ENCODE data around the gene C7orf25.

- TF ChIP-seq SUZ12 (IDR thresholded peaks at IDR 0.05) (no peak), SP1 (IDR thresholded peaks at IDR 0.05) (no peak), ARNT (IDR thresholded peaks at IDR 0.05) (no peak), BHLHE40 (IDR thresholded peaks at IDR 0.05; ENCODE audit: borderline replicate concordance) (no peak), FOXM1 (IDR thresholded peaks at IDR 0.05; ENCODE audit: borderline replicate concordance) (no peak), LEF1 (IDR thresholded peaks at IDR 0.05; ENCODE audit: borderline replicate concordance) (no peak), FOXK2 (IDR thresholded peaks at IDR 0.05) (no peak), ZNF384 (IDR thresholded peaks at IDR 0.05) (no peak), NFRKB (IDR thresholded peaks at IDR 0.05) (no peak), L3MBTL2 (conservative IDR thresholded peaks at IDR 0.05) (no peak), FOXA1 (IDR thresholded peaks at IDR 0.05) (no peak)
These were observed 27.9 kb downstream of the C7orf25 start for GRCh38 chr7:42883950-42884349.

All from HEK293T (cell line).